ENCODE data around the gene SH3BGRL2.

DNA sequence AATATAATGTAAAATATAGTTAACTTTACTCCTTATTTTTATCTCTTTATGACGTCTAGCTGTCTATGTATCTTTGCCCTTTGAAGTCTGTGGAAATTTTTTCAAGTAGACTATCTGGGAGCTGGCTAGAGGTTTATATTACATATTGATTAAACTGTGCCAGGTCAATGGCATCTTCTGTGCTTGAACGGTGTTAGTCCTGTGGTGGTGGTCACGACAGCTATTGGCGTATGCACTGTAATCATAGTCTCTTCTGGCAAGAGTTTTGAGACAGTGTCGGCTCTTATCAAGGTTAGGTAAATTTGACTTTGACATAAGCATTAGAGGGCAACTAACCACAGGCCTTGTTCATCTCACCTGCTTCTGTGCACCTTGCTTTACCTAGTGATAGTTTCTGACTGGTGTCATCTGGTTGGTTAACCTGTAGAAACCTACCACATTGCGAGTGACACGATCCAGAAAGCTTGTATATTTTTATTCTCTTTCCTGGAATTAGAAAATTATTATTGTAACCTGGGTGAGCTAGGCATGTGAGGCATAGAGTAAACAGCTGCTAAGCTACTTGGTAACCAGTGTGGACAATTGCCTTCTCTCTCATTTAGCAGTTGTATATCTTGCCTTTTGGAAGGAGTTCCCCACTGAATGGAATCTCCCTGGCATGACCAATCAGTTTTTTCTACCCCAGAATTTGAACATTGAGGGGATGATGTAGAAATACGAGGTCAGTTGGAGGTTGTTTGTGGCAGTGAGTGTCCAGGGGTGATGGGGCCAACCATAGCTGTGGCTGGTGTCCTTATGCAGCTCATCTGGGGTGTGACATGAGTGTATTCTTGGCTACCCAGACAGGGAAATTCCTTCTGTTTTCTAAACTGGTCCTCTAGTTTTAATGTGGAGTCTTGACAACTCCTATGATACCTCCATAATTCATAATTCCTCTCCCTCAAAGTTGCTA, 45.9 kb downstream of the SH3BGRL2 start:
- no peak for TF ChIP-seq CTCF (conservative IDR thresholded peaks at IDR 0.05; ENCODE audit: low read depth, low read length)
- no peak for TF ChIP-seq EZH2 (IDR thresholded peaks at IDR 0.05; ENCODE audit: borderline replicate concordance, low read depth, low read length, poor library complexity, severe bottlenecking)
